Esophagus (tissue), 2 donors: ENCODE measurements around the gene ITGB3. TPM values are rescaled to one million over a fixed set of nuclear protein-coding genes. Genes with fewer than 3 reads are reported as not detected.

Experiments used
- H3K27ac ChIP-seq, 2 donors: one replicate each; pipeline ENCODE4 v1.5.1; 2013; ENCODE audit warnings: low read depth in 2 of 2, mild to moderate bottlenecking in 2 of 2, inconsistent platforms in 1 of 2, low read length in 1 of 2, moderate library complexity in 1 of 2
- H3K27me3 ChIP-seq, 2 donors: one replicate each; pipeline ENCODE4 v1.6.1; 2013; ENCODE audit warnings: low read length in 2 of 2, control low read depth in 1 of 2, mild to moderate bottlenecking in 1 of 2; ENCODE audit not compliant: insufficient read depth in 2 of 2, control insufficient read depth in 1 of 2
- H3K36me3 ChIP-seq, 2 donors: one replicate each; pipeline ENCODE4 v1.6.1; 2013; ENCODE audit warnings: low read length in 1 of 2; ENCODE audit not compliant: control insufficient read depth in 2 of 2, insufficient read depth in 2 of 2
- H3K4me1 ChIP-seq, 2 donors: one replicate each; pipeline ENCODE4 v1.6.1; 2013; ENCODE audit warnings: low read length in 1 of 2; ENCODE audit not compliant: control insufficient read depth in 2 of 2, insufficient read depth in 2 of 2
- H3K4me3 ChIP-seq, 2 donors: one replicate each; pipeline ENCODE4 v1.5.1; 2013; ENCODE audit warnings: low read length in 2 of 2, mild to moderate bottlenecking in 2 of 2, low read depth in 1 of 2, moderate library complexity in 1 of 2
- H3K9me3 ChIP-seq, 2 donors: one replicate each; pipeline ENCODE4 v1.6.1; 2013; ENCODE audit warnings: mild to moderate bottlenecking in 2 of 2, low read depth in 1 of 2, low read length in 1 of 2, moderate library complexity in 1 of 2; ENCODE audit not compliant: control insufficient read depth in 2 of 2, insufficient read depth in 1 of 2
- WGBS, 2 donors: extraction: QIAGEN DNeasy Blood & Tissue Kit; methylation state at CpG; one replicate each; pipeline ENCODE4 v1.1.7; 2013; 5-methylcytosine and 5-hydroxymethylcytosine counted together
- polyA plus RNA-seq, 2 donors: library from polyadenylated mRNA; stranded (reverse); fragments of 200-250 nt; gene quantifications; one replicate each; pipeline ENCODE4 v1.2.3, GENCODE V29; 2013
- donor health status: healthy with polysubstance abuse.
- donor health status: Bipolar disorder and iron deficiency.

ITGB3 gene
- polyA plus RNA-seq, 2 donors = 0.71 to 1.0 TPM

DNA sequence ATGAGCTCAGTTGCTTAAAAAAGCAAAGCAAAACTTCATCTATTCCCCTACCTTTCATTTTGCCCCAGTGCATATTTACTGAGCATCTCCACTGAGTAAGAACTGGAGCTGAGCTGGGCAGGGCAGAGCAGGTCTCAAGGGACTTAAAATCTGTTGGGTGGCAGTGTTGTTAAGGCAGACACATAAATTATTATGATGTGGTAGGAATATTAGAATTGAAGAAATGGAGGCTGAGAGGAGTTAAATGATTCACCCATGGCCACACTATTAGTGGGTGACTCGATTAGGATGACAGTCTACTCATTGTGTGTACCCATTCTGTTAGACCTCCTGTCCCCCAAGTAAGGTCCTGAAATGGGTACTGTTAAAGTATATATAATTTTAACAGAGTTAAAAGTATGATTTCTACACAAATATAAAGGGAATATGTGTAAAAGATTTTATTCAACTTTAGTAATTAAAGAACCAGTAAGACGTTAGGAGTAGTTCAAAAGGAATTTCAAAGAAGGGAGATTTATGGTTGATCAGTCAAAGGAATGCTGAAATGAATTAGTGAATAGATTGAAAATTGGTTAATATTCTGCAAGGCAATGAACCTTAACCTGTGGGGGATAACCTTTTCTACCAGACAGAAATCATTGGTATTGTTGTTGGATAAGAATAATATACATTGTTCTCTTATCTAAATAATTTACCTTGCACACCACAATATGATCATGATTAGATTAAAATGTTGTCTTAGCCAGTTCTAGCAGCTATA, 17.5 kb downstream of the ITGB3 start:
- Histone ChIP-seq H3K27ac (no peak overlapping the region), H3K4me3 (no peak overlapping the region), H3K27me3 (no peaks in the 10 kb centered on the region), H3K9me3 (no peaks in the 10 kb centered on the region), H3K36me3 (no peaks in the 10 kb centered on the region), H3K4me1 (peaks cover 0 to 5% of the 10 kb centered on the region in 2 donors)
- WGBS, 2 donors = 83 to 85% methylated on average over 2 of the region's 2 CpGs

- WGBS, 2 donors = 76 to 91% methylated on average over 1 of the region's 1 CpG
Observed at GRCh38 chr17:47272491-47272890, 18.9 kb downstream of the ITGB3 start.

DNA sequence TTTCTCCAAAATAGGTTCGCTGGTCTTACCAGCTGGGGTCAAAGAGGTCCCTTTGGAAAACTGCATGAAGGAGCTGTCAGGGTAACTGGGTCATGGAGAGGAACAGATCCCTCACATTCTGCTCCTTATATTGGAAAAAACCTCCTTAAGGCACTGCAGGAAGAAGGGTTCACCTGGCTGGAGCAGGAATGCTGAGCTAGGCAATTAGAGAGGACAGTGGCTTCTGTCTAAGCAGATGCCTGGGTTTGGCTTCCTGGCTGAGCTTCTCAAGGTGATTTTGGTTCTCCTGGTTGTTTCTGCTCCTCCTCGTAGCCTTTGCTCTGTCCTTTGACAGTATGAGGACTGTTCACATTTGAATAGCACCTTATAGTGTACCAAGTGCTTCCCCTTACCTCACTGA, 19.6 kb downstream of the ITGB3 start:
- Histone ChIP-seq H3K9me3 (no peaks in the 10 kb centered on the region), H3K27ac (no peak overlapping the region), H3K4me3 (no peak overlapping the region), H3K27me3 (no peaks in the 10 kb centered on the region), H3K36me3 (no peaks in the 10 kb centered on the region), H3K4me1 (peaks cover 0 to 6% of the 10 kb centered on the region in 2 donors)
- WGBS, 2 donors = 87 to 93% methylated on average over 2 of the region's 2 CpGs

More at GRCh38 chr17:47272491-47272890, 18.9 kb downstream of the ITGB3 start:
- peaks cover 0 to 6% of the 10 kb centered on the region in 2 donors for H3K4me1 ChIP-seq
- H3K4me3 ChIP-seq = no peak overlapping the region
- no peak overlapping the region for H3K27ac ChIP-seq
- H3K9me3 ChIP-seq = no peaks in the 10 kb centered on the region
- no peaks in the 10 kb centered on the region for H3K27me3 ChIP-seq
- no peaks in the 10 kb centered on the region for H3K36me3 ChIP-seq

DNA sequence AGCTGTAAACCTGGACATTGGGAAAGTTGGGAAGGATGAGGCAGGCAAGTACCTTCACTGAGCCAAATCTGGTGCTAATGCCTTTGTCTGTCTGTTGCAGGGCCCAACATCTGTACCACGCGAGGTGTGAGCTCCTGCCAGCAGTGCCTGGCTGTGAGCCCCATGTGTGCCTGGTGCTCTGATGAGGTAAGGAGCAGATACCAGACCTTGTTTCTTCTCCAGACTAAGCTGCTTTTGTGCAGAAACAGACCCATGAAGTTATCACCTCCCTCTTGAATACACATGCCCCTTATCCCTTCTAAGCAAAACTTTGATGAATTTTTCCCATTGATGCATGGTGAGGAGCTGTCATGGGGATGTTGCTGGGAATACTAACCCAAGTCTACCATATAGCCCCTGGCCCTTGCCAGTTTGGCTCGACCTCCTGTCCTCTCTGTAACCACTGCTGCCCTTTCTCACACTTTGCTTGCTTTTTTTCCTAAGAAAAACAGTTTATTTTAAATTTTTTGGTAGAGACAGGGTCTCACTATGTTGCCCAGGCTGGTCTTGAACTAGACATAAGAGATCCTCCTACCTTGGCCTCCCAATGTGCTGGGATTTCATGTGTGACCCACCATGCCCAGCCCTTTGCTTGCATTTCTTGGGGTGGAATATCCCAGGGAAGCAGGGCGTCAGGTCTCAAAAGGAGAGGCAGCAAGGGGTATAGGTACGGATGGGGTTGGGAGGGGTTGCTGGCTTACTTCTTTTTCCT, 20.9 kb downstream of the ITGB3 start:
- Histone ChIP-seq H3K4me1 (peaks cover 0 to 8% of the 10 kb centered on the region in 2 donors), H3K4me3 (no peak overlapping the region)

GRCh38 chr17:47275245-47275984, 21.8 kb downstream of the ITGB3 start:
- H3K27me3 ChIP-seq = no peaks in the 10 kb centered on the region
- H3K4me3 ChIP-seq = no peak overlapping the region
- no peaks in the 10 kb centered on the region for H3K36me3 ChIP-seq
- H3K9me3 ChIP-seq = no peaks in the 10 kb centered on the region
- H3K27ac ChIP-seq = peak overlapping the region; percentile 71 to 85
- H3K4me1 ChIP-seq = peaks cover 3 to 8% of the 10 kb centered on the region in 2 donors
- 34 to 41% methylated on average over 13 of the region's 13 CpGs for WGBS, 2 donors

More for the DNA sequence above, 20.9 kb downstream of the ITGB3 start:
- H3K27ac ChIP-seq = peak overlapping the region; percentile 71 to 85
- 85% methylated on average over 5 of the region's 5 CpGs for WGBS, 2 donors
- no peaks in the 10 kb centered on the region for H3K9me3 ChIP-seq
- no peaks in the 10 kb centered on the region for H3K27me3 ChIP-seq
- no peaks in the 10 kb centered on the region for H3K36me3 ChIP-seq

- Histone ChIP-seq H3K27ac (peak overlapping the region; percentile 71 to 85), H3K4me1 (peaks cover 3 to 8% of the 10 kb centered on the region in 2 donors), H3K36me3 (no peaks in the 10 kb centered on the region), H3K27me3 (no peaks in the 10 kb centered on the region), H3K4me3 (no peak overlapping the region), H3K9me3 (no peaks in the 10 kb centered on the region)
- WGBS, 2 donors = 81 to 86% methylated on average over 3 of the region's 3 CpGs
Observed at GRCh38 chr17:47276444-47276843, 22.8 kb downstream of the ITGB3 start.

DNA sequence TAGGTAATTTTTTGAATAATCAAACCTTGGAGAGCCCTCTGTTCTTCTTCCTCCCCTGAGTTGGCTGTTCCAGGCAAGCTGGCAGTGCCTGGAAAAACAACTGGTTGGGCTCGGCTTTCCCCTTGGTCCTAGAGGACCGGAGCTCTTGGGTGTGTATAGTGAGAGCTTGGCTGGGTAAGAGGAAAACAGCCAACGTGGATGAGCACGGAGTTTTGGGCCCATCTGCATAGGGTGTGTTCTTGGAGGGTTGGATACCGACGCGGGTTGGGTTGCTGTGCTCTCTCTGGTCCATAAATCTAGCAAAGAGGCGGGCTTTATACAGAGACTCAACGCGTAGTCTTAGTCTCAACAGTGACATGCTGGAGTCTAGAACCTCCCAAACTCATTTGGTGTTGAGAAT, 23.2 kb downstream of the ITGB3 start:
- whole genome bisulfite sequencing, 2 donors = 25 to 35% methylated on average over 10 of the region's 10 CpGs
- Histone ChIP-seq H3K9me3 (no peaks in the 10 kb centered on the region), H3K27ac (peak overlapping the region; percentile 71 to 85), H3K4me3 (no peak overlapping the region), H3K36me3 (no peaks in the 10 kb centered on the region), H3K27me3 (no peaks in the 10 kb centered on the region), H3K4me1 (peaks cover 3 to 8% of the 10 kb centered on the region in 2 donors)

DNA sequence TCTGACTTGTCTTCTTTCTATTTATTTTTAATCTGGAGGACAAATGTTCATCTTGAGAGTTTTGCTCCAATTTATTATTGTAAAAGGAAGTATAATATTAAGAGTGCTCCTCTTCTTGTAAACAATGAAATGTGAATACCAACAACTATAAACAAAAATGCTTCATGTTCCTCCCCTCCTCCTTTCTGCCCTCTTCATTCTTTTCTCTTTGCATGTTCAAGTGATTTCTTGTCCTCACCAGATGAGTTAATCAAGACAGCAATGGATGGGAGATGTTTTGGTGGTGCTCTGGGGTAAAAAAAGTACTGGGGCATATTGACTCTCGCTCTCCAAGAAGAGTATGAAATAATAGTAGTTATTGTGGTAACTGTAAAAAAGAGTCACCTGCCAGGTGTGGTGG, 24.3 kb downstream of the ITGB3 start:
- Histone ChIP-seq H3K36me3 (no peaks in the 10 kb centered on the region), H3K27me3 (no peaks in the 10 kb centered on the region), H3K4me3 (no peak overlapping the region), H3K27ac (peak overlapping the region in 1 of 2 donors; percentile 62), H3K9me3 (no peaks in the 10 kb centered on the region), H3K4me1 (peaks cover 3 to 8% of the 10 kb centered on the region in 2 donors)
- 90 to 95% methylated on average over 1 of the region's 1 CpG for WGBS, 2 donors

DNA sequence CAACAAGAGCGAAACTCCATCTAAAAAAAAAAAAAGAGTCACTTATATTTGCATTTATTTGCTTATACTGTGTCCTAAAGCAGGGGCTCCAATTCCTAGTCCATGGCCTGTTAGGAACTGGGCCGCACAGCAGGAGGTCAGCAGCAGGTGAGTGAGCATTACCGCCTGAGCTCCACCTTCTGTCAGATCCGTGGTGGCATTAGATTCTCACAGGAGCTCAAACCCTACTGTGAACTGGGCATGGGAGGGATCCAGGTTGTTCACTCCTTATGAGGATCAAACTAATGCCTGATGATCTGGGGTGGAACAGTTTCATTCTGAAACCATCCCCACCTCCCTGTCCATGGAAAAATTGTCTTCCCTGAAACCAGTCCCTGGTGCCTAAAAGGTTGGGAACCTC, 24.9 kb downstream of the ITGB3 start:
- Histone ChIP-seq H3K27me3 (no peaks in the 10 kb centered on the region), H3K4me1 (peaks cover 3 to 8% of the 10 kb centered on the region in 2 donors), H3K4me3 (no peak overlapping the region), H3K9me3 (no peaks in the 10 kb centered on the region), H3K27ac (peak overlapping the region; percentile 62 to 83), H3K36me3 (no peaks in the 10 kb centered on the region)
- 85 to 86% methylated on average over 4 of the region's 4 CpGs for WGBS, 2 donors
